ENCODE data around the gene GLIS1.

Gene GLIS1

DNA sequence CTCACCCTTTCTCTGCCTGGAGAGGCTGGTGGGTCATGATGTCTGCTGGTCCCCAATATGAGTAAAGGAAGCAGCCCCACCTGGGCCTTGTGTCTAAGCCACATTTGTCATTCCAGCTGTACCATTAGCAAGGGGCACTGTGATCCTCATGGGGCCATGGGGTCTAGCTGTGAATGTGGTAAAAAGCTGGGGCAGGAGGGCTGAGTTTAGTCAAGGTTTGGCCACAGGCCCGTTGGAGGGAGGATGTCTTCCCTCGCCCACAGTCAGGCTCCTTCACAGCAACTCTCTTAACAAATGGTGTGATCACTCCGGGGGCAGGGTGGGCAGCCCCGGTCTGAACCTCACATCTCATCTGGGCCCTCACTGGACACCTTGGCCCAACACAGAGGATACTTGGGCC, 164.3 kb downstream of the GLIS1 start:
- peak in 1 of 3 donors; percentile 40 for DNase-seq
- H3K4me1 ChIP-seq (ENCODE audit: control extremely low read depth in 1 of 4, control insufficient read depth in 4 of 4, insufficient read depth in 4 of 4, low read length in 3 of 4), result peaks cover 0 to 16% (median 14%) of the 10 kb centered on the region in 4 experiments
- 63% methylated on average over 4 of the region's 4 CpGs for WGBS (ENCODE audit: insufficient coverage)
- CTCF ChIA-PET, result interaction anchor here (0.9 to 2.3 kb wide), 4 partner anchors 11 to 88 kb away, joined by 3 to 8 read pairs (median 4); no protein-coding TSS in a partner anchor
- H3K4me3 ChIP-seq (ENCODE audit: control insufficient read depth in 1 of 7, extremely low read depth in 1 of 7, insufficient read depth in 4 of 7, low read depth in 2 of 7, low read length in 6 of 7), result no peak overlapping the region
- no peaks in the 10 kb centered on the region for H3K36me3 ChIP-seq (ENCODE audit: control insufficient read depth in 4 of 4, insufficient read depth in 4 of 4, low read length in 3 of 4)
- no peaks in the 10 kb centered on the region for H3K27me3 ChIP-seq (replicated peaks in 2 of 5; ENCODE audit: control insufficient read depth in 4 of 5, insufficient read depth in 5 of 5, low read length in 4 of 5)
- H3K9me3 ChIP-seq (ENCODE audit: control extremely low read depth in 1 of 5, control insufficient read depth in 4 of 5, insufficient read depth in 2 of 5, low read depth in 1 of 5, low read length in 4 of 5), result no peaks in the 10 kb centered on the region
- POLR2A ChIA-PET, result no interaction called here
- H3K27ac ChIP-seq (ENCODE audit: insufficient read depth in 1 of 2, low read depth in 1 of 2, low read length in 2 of 2, poor library complexity in 1 of 2, severe bottlenecking in 2 of 2), result no peak overlapping the region

DNA sequence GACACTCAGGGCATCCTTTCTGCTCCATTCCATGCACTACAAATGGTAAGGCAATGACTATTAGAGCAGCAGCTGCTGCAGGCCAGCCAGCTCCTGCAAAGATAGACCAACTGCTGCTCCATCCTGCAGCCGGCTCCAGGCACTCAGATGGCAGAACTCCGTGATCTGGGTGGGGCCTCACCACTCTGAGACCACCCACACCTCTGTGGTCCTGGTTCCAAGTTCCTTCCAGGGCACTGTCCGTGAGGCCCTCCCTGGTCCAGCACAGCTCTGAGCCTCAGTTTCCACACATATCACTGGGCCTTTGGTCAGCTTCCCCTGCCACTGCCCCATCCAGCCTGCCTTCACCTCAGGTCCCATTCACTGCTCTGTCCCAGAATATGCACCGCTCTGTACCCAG, 165.0 kb downstream of the GLIS1 start:
- POLR2A ChIA-PET, result no interaction called here
- 100% methylated on average over 3 of the region's 4 CpGs for WGBS (ENCODE audit: insufficient coverage)

GRCh38 chr1:53573522-53573921, 165.4 kb downstream of the GLIS1 start:
- Histone ChIP-seq H3K27ac (ENCODE audit: insufficient read depth in 1 of 2, low read depth in 1 of 2, low read length in 2 of 2, poor library complexity in 1 of 2, severe bottlenecking in 2 of 2) (no peak overlapping the region), H3K4me1 (ENCODE audit: control extremely low read depth in 1 of 4, control insufficient read depth in 4 of 4, insufficient read depth in 4 of 4, low read length in 3 of 4) (peaks cover 0 to 20% (median 14%) of the 10 kb centered on the region in 4 experiments), H3K9me3 (ENCODE audit: control extremely low read depth in 1 of 5, control insufficient read depth in 4 of 5, insufficient read depth in 2 of 5, low read depth in 1 of 5, low read length in 4 of 5) (peaks cover 0 to 1% (median 0%) of the 10 kb centered on the region in 5 experiments), H3K36me3 (ENCODE audit: control insufficient read depth in 4 of 4, insufficient read depth in 4 of 4, low read length in 3 of 4) (no peaks in the 10 kb centered on the region), H3K27me3 (replicated peaks in 2 of 5; ENCODE audit: control insufficient read depth in 4 of 5, insufficient read depth in 5 of 5, low read length in 4 of 5) (no peaks in the 10 kb centered on the region), H3K4me3 (ENCODE audit: control insufficient read depth in 1 of 7, extremely low read depth in 1 of 7, insufficient read depth in 4 of 7, low read depth in 2 of 7, low read length in 6 of 7) (no peak overlapping the region)
- ChIA-PET POLR2A (interaction anchor here (0.7 kb wide), 1 partner anchor 424 kb away, joined by 3 read pairs; no protein-coding TSS in a partner anchor), CTCF (interaction anchor here (2.3 kb wide), 1 partner anchor 87 kb away, joined by 5 read pairs; no protein-coding TSS in a partner anchor)
- DNase-seq, result no peak
- WGBS (ENCODE audit: insufficient coverage), result 100% methylated on average over 6 of the region's 8 CpGs

More for the DNA sequence above, 165.0 kb downstream of the GLIS1 start:
- Histone ChIP-seq H3K9me3 (ENCODE audit: control extremely low read depth in 1 of 5, control insufficient read depth in 4 of 5, insufficient read depth in 2 of 5, low read depth in 1 of 5, low read length in 4 of 5) (peaks cover 0 to under 1% (median 0%) of the 10 kb centered on the region in 5 experiments), H3K36me3 (ENCODE audit: control insufficient read depth in 4 of 4, insufficient read depth in 4 of 4, low read length in 3 of 4) (no peaks in the 10 kb centered on the region), H3K4me3 (ENCODE audit: control insufficient read depth in 1 of 7, extremely low read depth in 1 of 7, insufficient read depth in 4 of 7, low read depth in 2 of 7, low read length in 6 of 7) (no peak overlapping the region), H3K27ac (ENCODE audit: insufficient read depth in 1 of 2, low read depth in 1 of 2, low read length in 2 of 2, poor library complexity in 1 of 2, severe bottlenecking in 2 of 2) (no peak overlapping the region), H3K27me3 (replicated peaks in 2 of 5; ENCODE audit: control insufficient read depth in 4 of 5, insufficient read depth in 5 of 5, low read length in 4 of 5) (no peaks in the 10 kb centered on the region), H3K4me1 (ENCODE audit: control extremely low read depth in 1 of 4, control insufficient read depth in 4 of 4, insufficient read depth in 4 of 4, low read length in 3 of 4) (peaks cover 0 to 19% (median 14%) of the 10 kb centered on the region in 4 experiments)
- no peak for DNase-seq
- CTCF ChIA-PET, result interaction anchor here (2.1 to 2.3 kb wide), 2 partner anchors 11 to 88 kb away, joined by 5 to 8 read pairs; no protein-coding TSS in a partner anchor

DNA sequence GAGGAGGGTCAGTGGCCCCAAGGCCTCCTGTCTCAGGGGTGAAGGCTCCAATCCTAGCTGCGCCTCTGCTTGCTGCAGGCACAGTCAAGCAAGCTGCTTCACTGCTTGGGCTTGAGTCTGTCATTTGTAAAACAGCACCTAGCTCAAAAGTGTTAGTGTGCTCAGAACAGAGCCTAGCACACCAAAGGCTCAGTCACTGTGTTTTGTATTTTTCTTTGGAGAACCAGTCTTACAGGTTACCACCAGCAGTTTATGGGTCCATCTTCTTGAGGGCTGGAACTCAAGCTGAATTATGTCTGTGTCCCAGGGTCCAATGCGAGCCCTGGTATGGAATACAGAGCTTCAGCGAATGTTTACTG, 166.2 kb downstream of the GLIS1 start:
- POLR2A ChIA-PET, result interaction anchor here (0.7 kb wide), 1 partner anchor 425 kb away, joined by 3 read pairs; no protein-coding TSS in a partner anchor
- WGBS (ENCODE audit: insufficient coverage), result 100% methylated on average over 3 of the region's 3 CpGs
- CTCF ChIA-PET, result interaction anchor here (0.9 to 2.3 kb wide), 4 partner anchors 19 to 86 kb away, joined by 3 to 5 read pairs (median 3); no protein-coding TSS in a partner anchor

GRCh38 chr1:53572065-53572814, 166.7 kb downstream of the GLIS1 start:
- H3K4me3 ChIP-seq (ENCODE audit: control insufficient read depth in 1 of 7, extremely low read depth in 1 of 7, insufficient read depth in 4 of 7, low read depth in 2 of 7, low read length in 6 of 7), result no peak overlapping the region
- 93% methylated on average over 4 of the region's 4 CpGs for WGBS (ENCODE audit: insufficient coverage)
- ChIA-PET POLR2A (interaction anchor here (0.7 kb wide), 1 partner anchor 426 kb away, joined by 3 read pairs; no protein-coding TSS in a partner anchor), CTCF (interaction anchor here (0.9 to 1.7 kb wide), 6 partner anchors 11 to 71 kb away, joined by 3 to 7 read pairs (median 3); no protein-coding TSS in a partner anchor)
- DNase-seq, result peak in 1 of 3 donors; percentile 38
- H3K27me3 ChIP-seq (replicated peaks in 2 of 5; ENCODE audit: control insufficient read depth in 4 of 5, insufficient read depth in 5 of 5, low read length in 4 of 5), result no peaks in the 10 kb centered on the region
- peaks cover 2 to 31% (median 16%) of the 10 kb centered on the region in 4 experiments for H3K4me1 ChIP-seq (ENCODE audit: control extremely low read depth in 1 of 4, control insufficient read depth in 4 of 4, insufficient read depth in 4 of 4, low read length in 3 of 4)
- no peaks in the 10 kb centered on the region for H3K36me3 ChIP-seq (ENCODE audit: control insufficient read depth in 4 of 4, insufficient read depth in 4 of 4, low read length in 3 of 4)
- H3K9me3 ChIP-seq (ENCODE audit: control extremely low read depth in 1 of 5, control insufficient read depth in 4 of 5, insufficient read depth in 2 of 5, low read depth in 1 of 5, low read length in 4 of 5), result peaks cover 0 to 5% (median 4%) of the 10 kb centered on the region in 5 experiments
- no peak overlapping the region for H3K27ac ChIP-seq (ENCODE audit: insufficient read depth in 1 of 2, low read depth in 1 of 2, low read length in 2 of 2, poor library complexity in 1 of 2, severe bottlenecking in 2 of 2)

More for the DNA sequence above, 166.2 kb downstream of the GLIS1 start:
- Histone ChIP-seq H3K27ac (ENCODE audit: insufficient read depth in 1 of 2, low read depth in 1 of 2, low read length in 2 of 2, poor library complexity in 1 of 2, severe bottlenecking in 2 of 2) (no peak overlapping the region), H3K27me3 (replicated peaks in 2 of 5; ENCODE audit: control insufficient read depth in 4 of 5, insufficient read depth in 5 of 5, low read length in 4 of 5) (no peaks in the 10 kb centered on the region), H3K4me3 (ENCODE audit: control insufficient read depth in 1 of 7, extremely low read depth in 1 of 7, insufficient read depth in 4 of 7, low read depth in 2 of 7, low read length in 6 of 7) (no peak overlapping the region), H3K9me3 (ENCODE audit: control extremely low read depth in 1 of 5, control insufficient read depth in 4 of 5, insufficient read depth in 2 of 5, low read depth in 1 of 5, low read length in 4 of 5) (peaks cover 0 to 1% (median 0%) of the 10 kb centered on the region in 5 experiments), H3K4me1 (ENCODE audit: control extremely low read depth in 1 of 4, control insufficient read depth in 4 of 4, insufficient read depth in 4 of 4, low read length in 3 of 4) (peaks cover 2 to 27% (median 16%) of the 10 kb centered on the region in 4 experiments), H3K36me3 (ENCODE audit: control insufficient read depth in 4 of 4, insufficient read depth in 4 of 4, low read length in 3 of 4) (no peaks in the 10 kb centered on the region)
- no peak for DNase-seq

GRCh38 chr1:53568540-53568939, 170.4 kb downstream of the GLIS1 start:
- ChIA-PET CTCF (interaction anchor here (0.8 to 2.5 kb wide), 2 partner anchors 20 to 27 kb away, joined by 3 to 7 read pairs; no protein-coding TSS in a partner anchor), POLR2A (interaction anchor here (0.7 kb wide), 1 partner anchor 38 kb away, joined by 3 read pairs; no protein-coding TSS in a partner anchor)
- Histone ChIP-seq H3K27me3 (replicated peaks in 2 of 5; ENCODE audit: control insufficient read depth in 4 of 5, insufficient read depth in 5 of 5, low read length in 4 of 5) (no peaks in the 10 kb centered on the region), H3K36me3 (ENCODE audit: control insufficient read depth in 4 of 4, insufficient read depth in 4 of 4, low read length in 3 of 4) (no peaks in the 10 kb centered on the region), H3K27ac (ENCODE audit: insufficient read depth in 1 of 2, low read depth in 1 of 2, low read length in 2 of 2, poor library complexity in 1 of 2, severe bottlenecking in 2 of 2) (peak overlapping the region; percentile 54 to 64), H3K9me3 (ENCODE audit: control extremely low read depth in 1 of 5, control insufficient read depth in 4 of 5, insufficient read depth in 2 of 5, low read depth in 1 of 5, low read length in 4 of 5) (peaks cover 0 to 8% (median 5%) of the 10 kb centered on the region in 5 experiments), H3K4me3 (ENCODE audit: control insufficient read depth in 1 of 7, extremely low read depth in 1 of 7, insufficient read depth in 4 of 7, low read depth in 2 of 7, low read length in 6 of 7) (no peak overlapping the region), H3K4me1 (ENCODE audit: control extremely low read depth in 1 of 4, control insufficient read depth in 4 of 4, insufficient read depth in 4 of 4, low read length in 3 of 4) (peaks cover 5 to 20% (median 7%) of the 10 kb centered on the region in 4 experiments)
- no CpG with 5 or more reads among the region's 2 CpGs for WGBS (ENCODE audit: insufficient coverage)
- DNase-seq, result peak; percentile 94 to 99 (median 97)

Data from common myeloid progenitor, CD34-positive (primary cell).